RKO (cell line): ENCODE measurements around the gene HIVEP3.

Experiments used
- DNase-seq: peaks from one replicate; pipeline ENCODE4 v3.0.0-alpha.2; 2016; ENCODE audit warnings: low spot score

The HIVEP3 gene

GRCh38 chr1:41920658-41921057 is 1.9 kb upstream of the HIVEP3 start:
- DNase-seq, result peak; percentile 27

- no peak for DNase-seq
Observed at GRCh38 chr1:41919764-41920397, 1.2 kb upstream of the HIVEP3 start.

- no peak for DNase-seq
Observed at GRCh38 chr1:41919131-41919530, 409 bp upstream of the HIVEP3 start.

GRCh38 chr1:41917835-41918449 is 780 bp downstream of the HIVEP3 start:
- DNase-seq, result no peak

GRCh38 chr1:41917076-41917475 is 1.6 kb downstream of the HIVEP3 start:
- no peak for DNase-seq

- no peak for DNase-seq
Observed at GRCh38 chr1:41915786-41916571, 2.7 kb downstream of the HIVEP3 start.

- no peak for DNase-seq
Observed at GRCh38 chr1:41914516-41914915, 4.2 kb downstream of the HIVEP3 start.

GRCh38 chr1:41913014-41913413 is 5.7 kb downstream of the HIVEP3 start:
- DNase-seq, result no peak

GRCh38 chr1:41908288-41908895 is 10.3 kb downstream of the HIVEP3 start:
- no peak for DNase-seq

GRCh38 chr1:41907446-41907845 is 11.3 kb downstream of the HIVEP3 start:
- DNase-seq, result no peak

- DNase-seq, result no peak
Observed at GRCh38 chr1:41906943-41907342, 11.8 kb downstream of the HIVEP3 start.

- no peak for DNase-seq
Observed at GRCh38 chr1:41905093-41905675, 13.5 kb downstream of the HIVEP3 start.

- no peak for DNase-seq
Observed at GRCh38 chr1:41902664-41903063, 16.1 kb downstream of the HIVEP3 start.

- no peak for DNase-seq
Observed at GRCh38 chr1:41902159-41902577, 16.6 kb downstream of the HIVEP3 start.

GRCh38 chr1:41901551-41901950 is 17.2 kb downstream of the HIVEP3 start:
- no peak for DNase-seq

- no peak for DNase-seq
Observed at GRCh38 chr1:41900603-41901444, 17.9 kb downstream of the HIVEP3 start.

- no peak for DNase-seq
Observed at GRCh38 chr1:41898191-41898713, 20.5 kb downstream of the HIVEP3 start.

GRCh38 chr1:41895552-41895951 is 23.2 kb downstream of the HIVEP3 start:
- DNase-seq, result no peak

GRCh38 chr1:41894808-41895483 is 23.8 kb downstream of the HIVEP3 start:
- DNase-seq, result no peak

- DNase-seq, result no peak
Observed at GRCh38 chr1:41894101-41894807, 24.5 kb downstream of the HIVEP3 start.
